ENCODE results near the gene TTLL1. TPM values are rescaled to one million over a fixed set of nuclear protein-coding genes. Genes with fewer than 3 reads are reported as not detected.

Gene TTLL1
- total and polyA plus RNA-seq, 2 donors from 2014 or later = 8.4 to 11.5 TPM

- no peak overlapping the region for H3K4me3 ChIP-seq (ENCODE audit: low read length in 3 of 3)
- no peaks in the 10 kb centered on the region for H3K9me3 ChIP-seq (ENCODE audit: control insufficient read depth in 2 of 3, insufficient read depth in 1 of 3, low read length in 3 of 3)
- H3K27me3 ChIP-seq (ENCODE audit: control insufficient read depth, insufficient read depth, low read length) = no peaks in the 10 kb centered on the region
- peaks cover 0 to 26% (median 20%) of the 10 kb centered on the region in 3 donors for H3K4me1 ChIP-seq (ENCODE audit: control insufficient read depth in 2 of 3, insufficient read depth in 2 of 3, low read depth in 1 of 3, low read length in 3 of 3)
- DNase-seq (no peak), FAIRE-seq (no peak)
- H3K9ac ChIP-seq (ENCODE audit: low read length in 3 of 3) = no peak overlapping the region
- intact Hi-C loops (cut with DNase I) = no loop called here
- TF ChIP-seq CTCF (IDR thresholded peaks at IDR 0.05; ENCODE audit: borderline replicate concordance, extremely low read depth, insufficient read depth) = no peak
- no peak overlapping the region for H3K27ac ChIP-seq (ENCODE audit: low read depth in 2 of 2, low read length in 2 of 2)
- no peaks in the 10 kb centered on the region for H3K36me3 ChIP-seq (ENCODE audit: control insufficient read depth in 2 of 3, insufficient read depth in 3 of 3, low read length in 3 of 3)
Measured at GRCh38 chr22:43012390-43012789, 76.8 kb downstream of the TTLL1 start.

GRCh38 chr22:43011079-43011478 is 78.1 kb downstream of the TTLL1 start:
- Histone ChIP-seq H3K36me3 (ENCODE audit: control insufficient read depth in 2 of 3, insufficient read depth in 3 of 3, low read length in 3 of 3) (no peaks in the 10 kb centered on the region), H3K27ac (ENCODE audit: low read depth in 2 of 2, low read length in 2 of 2) (peak overlapping the region; percentile 16 to 73), H3K9me3 (ENCODE audit: control insufficient read depth in 2 of 3, insufficient read depth in 1 of 3, low read length in 3 of 3) (no peaks in the 10 kb centered on the region), H3K4me1 (ENCODE audit: control insufficient read depth in 2 of 3, insufficient read depth in 2 of 3, low read depth in 1 of 3, low read length in 3 of 3) (peaks cover 0 to 26% (median 23%) of the 10 kb centered on the region in 3 donors), H3K27me3 (ENCODE audit: control insufficient read depth, insufficient read depth, low read length) (no peaks in the 10 kb centered on the region), H3K9ac (ENCODE audit: low read length in 3 of 3) (peak overlapping the region in 1 of 3 donors; percentile 35), H3K4me3 (ENCODE audit: low read length in 3 of 3) (no peak overlapping the region)
- intact Hi-C loops (cut with DNase I) = no loop called here
- TF ChIP-seq CTCF (IDR thresholded peaks at IDR 0.05; ENCODE audit: borderline replicate concordance, extremely low read depth, insufficient read depth) = no peak
- FAIRE-seq (no peak), DNase-seq (peak in 3 of 5 donors; percentile 56 to 75 (median 72))

GRCh38 chr22:43009444-43009843 is 79.7 kb downstream of the TTLL1 start:
- DNase-seq (no peak), FAIRE-seq (no peak)
- H3K9me3 ChIP-seq (ENCODE audit: control insufficient read depth in 2 of 3, insufficient read depth in 1 of 3, low read length in 3 of 3) = no peaks in the 10 kb centered on the region
- no peak overlapping the region for H3K4me3 ChIP-seq (ENCODE audit: low read length in 3 of 3)
- H3K27me3 ChIP-seq (ENCODE audit: control insufficient read depth, insufficient read depth, low read length) = no peaks in the 10 kb centered on the region
- no peak for TF ChIP-seq CTCF (IDR thresholded peaks at IDR 0.05; ENCODE audit: borderline replicate concordance, extremely low read depth, insufficient read depth)
- H3K4me1 ChIP-seq (ENCODE audit: control insufficient read depth in 2 of 3, insufficient read depth in 2 of 3, low read depth in 1 of 3, low read length in 3 of 3) = peaks cover 0 to 30% (median 23%) of the 10 kb centered on the region in 3 donors
- no peak overlapping the region for H3K27ac ChIP-seq (ENCODE audit: low read depth in 2 of 2, low read length in 2 of 2)
- H3K9ac ChIP-seq (ENCODE audit: low read length in 3 of 3) = no peak overlapping the region
- intact Hi-C loops (cut with DNase I) = no loop called here
- H3K36me3 ChIP-seq (ENCODE audit: control insufficient read depth in 2 of 3, insufficient read depth in 3 of 3, low read length in 3 of 3) = no peaks in the 10 kb centered on the region

GRCh38 chr22:43008921-43009320 is 80.3 kb downstream of the TTLL1 start:
- H3K36me3 ChIP-seq (ENCODE audit: control insufficient read depth in 2 of 3, insufficient read depth in 3 of 3, low read length in 3 of 3) = no peaks in the 10 kb centered on the region
- intact Hi-C loops (cut with DNase I) = no loop called here
- H3K27ac ChIP-seq (ENCODE audit: low read depth in 2 of 2, low read length in 2 of 2) = no peak overlapping the region
- peaks cover 0 to 33% (median 23%) of the 10 kb centered on the region in 3 donors for H3K4me1 ChIP-seq (ENCODE audit: control insufficient read depth in 2 of 3, insufficient read depth in 2 of 3, low read depth in 1 of 3, low read length in 3 of 3)
- no peaks in the 10 kb centered on the region for H3K9me3 ChIP-seq (ENCODE audit: control insufficient read depth in 2 of 3, insufficient read depth in 1 of 3, low read length in 3 of 3)
- DNase-seq = no peak
- no peak for TF ChIP-seq CTCF (IDR thresholded peaks at IDR 0.05; ENCODE audit: borderline replicate concordance, extremely low read depth, insufficient read depth)
- no peaks in the 10 kb centered on the region for H3K27me3 ChIP-seq (ENCODE audit: control insufficient read depth, insufficient read depth, low read length)
- H3K9ac ChIP-seq (ENCODE audit: low read length in 3 of 3) = no peak overlapping the region
- H3K4me3 ChIP-seq (ENCODE audit: low read length in 3 of 3) = no peak overlapping the region
- FAIRE-seq = no peak
